ENCODE results near the gene CD52.

- TF ChIP-seq CTCF (IDR thresholded peaks at IDR 0.05) (no peak), POLR2A (IDR thresholded peaks at IDR 0.05) (no peak)
These were observed 10.8 kb downstream of the CD52 start for GRCh38 chr1:26328597-26328996.

Data from uterus (tissue), 2 donors.